ENCODE data around the gene BMP3. TPM values are rescaled to one million over a fixed set of nuclear protein-coding genes. Genes with fewer than 3 reads are reported as not detected.

BMP3 gene
- total and polyA plus RNA-seq, 2 of the 8 experiments (the other 6 are each of a cell fraction or from before 2014, with no cell fraction given) = 0.02 TPM; not detected in 1

- Histone ChIP-seq H3K9me3 (ENCODE audit: insufficient read depth in 2 of 2, low read depth in 1 of 2, low read length in 1 of 2) (no peaks in the 10 kb centered on the region), H4K5ac (ENCODE audit: insufficient read length, low read depth, low read length) (no peak overlapping the region), H3K18ac (ENCODE audit: extremely low read depth, low read length) (no peak overlapping the region), H3K79me1 (ENCODE audit: low read depth, low read length) (no peaks in the 10 kb centered on the region), H3K14ac (ENCODE audit: insufficient read length) (no peak overlapping the region), H3K4me3 (ENCODE audit: extremely low read depth in 1 of 4, insufficient read depth in 2 of 4, low read depth in 3 of 4, low read length in 4 of 4) (no peak overlapping the region), H3K79me2 (ENCODE audit: control insufficient read depth in 1 of 2, insufficient read depth in 2 of 2, low read length in 2 of 2) (no peaks in the 10 kb centered on the region), H3K56ac (replicated peaks; ENCODE audit: insufficient read length, low read depth, low read length) (no peak overlapping the region), H3K27me3 (replicated peaks in 1 of 4; ENCODE audit: control insufficient read depth in 3 of 4, extremely low read depth in 1 of 4, insufficient read depth in 3 of 4, low read length in 3 of 4) (no peaks in the 10 kb centered on the region), H3K9ac (replicated peaks in 1 of 4; ENCODE audit: extremely low read depth in 1 of 4, low read depth in 3 of 4, low read length in 3 of 4) (no peak overlapping the region), H3K27ac (ENCODE audit: low read depth, low read length) (no peak overlapping the region), H2BK15ac (ENCODE audit: low read length) (no peak overlapping the region), H2BK12ac (ENCODE audit: low read depth, low read length) (no peak overlapping the region), H4K91ac (replicated peaks; ENCODE audit: insufficient read length, low read length) (no peak overlapping the region), H3K36me3 (ENCODE audit: control insufficient read depth in 2 of 4, insufficient read depth in 4 of 4, low read length in 3 of 4) (no peaks in the 10 kb centered on the region), H2AK5ac (ENCODE audit: low read depth, low read length) (no peak overlapping the region), H3K4me1 (replicated peaks in 1 of 4; ENCODE audit: control insufficient read depth in 3 of 4, insufficient read depth in 4 of 4, low read length in 3 of 4) (no peaks in the 10 kb centered on the region), H4K8ac (ENCODE audit: extremely low read depth, insufficient read depth, low read length) (no peak overlapping the region), H2BK120ac (replicated peaks; ENCODE audit: low read depth, low read length) (no peak overlapping the region), H2BK5ac (ENCODE audit: low read depth, low read length) (no peak overlapping the region), H3K4ac (replicated peaks; ENCODE audit: insufficient read length, low read depth, low read length) (no peak overlapping the region), H2AFZ (ENCODE audit: low read length) (no peak overlapping the region), H3K23ac (ENCODE audit: insufficient read length) (no peak overlapping the region), H3K23me2 (ENCODE audit: low read depth, low read length) (no peaks in the 10 kb centered on the region), H4K20me1 (replicated peaks in 1 of 2; ENCODE audit: control insufficient read depth in 1 of 2, insufficient read depth in 2 of 2, low read length in 2 of 2) (no peaks in the 10 kb centered on the region), H3K4me2 (ENCODE audit: insufficient read depth in 1 of 2, low read depth in 2 of 2, low read length in 2 of 2) (no peak overlapping the region), H2BK20ac (ENCODE audit: low read length) (no peak overlapping the region)
- FAIRE-seq = no peak
- CTCF ChIA-PET (ENCODE audit: partially characterized antibody) = interaction anchor here (0.9 to 1.3 kb wide), 3 partner anchors 11 to 283 kb away, joined by 3 to 4 read pairs (median 3); no protein-coding TSS in a partner anchor
- WGBS, 2 experiments (ENCODE audit: extremely low coverage in 1 of 2, insufficient coverage in 1 of 2, insufficient read length in 1 of 2, insufficient replicate concordance in 2 of 2, low coverage in 1 of 2, low lambda C conversion rate in 2 of 2, missing lambda C conversion rate in 1 of 2) = 79% methylated on average over 1 of the region's 1 CpG; no CpG with 5 or more reads in 1 of the 2 experiments
- POLR2A ChIA-PET (ENCODE audit: partially characterized antibody) = no interaction called here
- no peak for TF ChIP-seq HDAC6 (IDR thresholded peaks at IDR 0.05; ENCODE audit: low read depth, low read length)
- DNase-seq (ENCODE audit: low read depth in 1 of 2, low spot score in 2 of 2) = no peak
Observed at GRCh38 chr4:81062001-81062400, 31.5 kb downstream of the BMP3 start.
